CD4-positive, alpha-beta T cell treated with Interleukin-6 at 100 ng/mL for 8 hours (primary cell): ENCODE data around the gene TAOK3.

ENCODE experiments used
- DNase-seq: peaks from one replicate; pipeline ENCODE4 v3.0.0-alpha.2; 2020; ENCODE audit warnings: mixed read lengths, low spot score

Gene TAOK3

DNA sequence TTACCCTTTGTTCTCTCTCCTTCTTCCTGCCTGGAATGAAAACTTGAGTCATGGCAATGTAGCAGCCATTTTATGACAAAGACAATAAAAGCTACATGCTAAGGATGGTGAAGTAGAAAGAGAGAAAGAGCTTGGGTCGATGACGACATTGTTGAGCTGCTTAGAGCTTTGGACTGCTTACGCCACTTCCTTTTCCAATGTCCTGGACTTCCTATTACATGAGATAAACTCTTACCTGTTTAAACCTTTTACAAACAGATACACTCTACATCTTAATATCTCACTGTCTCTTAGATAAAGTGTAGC lies 166.6 kb downstream of the TAOK3 start:
- no peak for DNase-seq

DNA sequence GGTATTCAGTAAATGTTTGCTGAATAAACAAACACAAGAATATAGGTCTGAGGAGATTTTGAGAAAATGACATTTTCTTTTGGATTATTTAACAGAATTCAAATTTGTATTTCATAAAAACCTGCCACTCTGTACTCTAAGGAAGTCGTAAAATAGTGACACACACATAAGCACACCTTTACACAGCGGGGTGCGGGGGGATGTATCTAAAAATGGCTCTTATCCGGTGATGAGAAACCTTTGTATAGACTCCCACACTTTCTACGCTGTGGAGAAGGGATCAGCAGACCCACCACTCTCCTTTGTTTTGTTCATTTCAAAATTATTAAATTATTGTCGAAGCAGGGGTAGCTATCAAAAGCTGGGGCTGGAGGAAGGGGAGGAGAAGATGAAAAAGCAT lies 178.7 kb downstream of the TAOK3 start:
- DNase-seq: no peak

DNA sequence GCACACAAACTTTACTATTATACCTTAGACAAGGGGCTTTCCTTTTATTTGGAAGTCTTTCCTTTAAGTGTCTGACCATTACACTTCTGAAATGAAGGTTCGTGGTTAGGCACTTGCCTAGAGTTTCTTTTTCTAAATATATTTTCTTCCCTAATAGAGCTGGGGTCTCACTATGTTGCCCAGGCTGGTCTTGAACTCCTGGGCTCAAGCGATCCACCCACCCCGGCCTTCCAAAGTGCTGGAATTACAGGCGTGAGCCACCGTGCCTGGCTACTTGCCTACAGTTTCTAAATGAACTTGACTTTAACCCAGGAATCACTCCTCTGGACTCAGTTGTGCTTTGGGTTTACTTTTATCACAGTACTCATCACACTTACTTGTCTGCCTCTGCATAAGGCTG lies 179.2 kb downstream of the TAOK3 start:
- no peak for DNase-seq

DNA sequence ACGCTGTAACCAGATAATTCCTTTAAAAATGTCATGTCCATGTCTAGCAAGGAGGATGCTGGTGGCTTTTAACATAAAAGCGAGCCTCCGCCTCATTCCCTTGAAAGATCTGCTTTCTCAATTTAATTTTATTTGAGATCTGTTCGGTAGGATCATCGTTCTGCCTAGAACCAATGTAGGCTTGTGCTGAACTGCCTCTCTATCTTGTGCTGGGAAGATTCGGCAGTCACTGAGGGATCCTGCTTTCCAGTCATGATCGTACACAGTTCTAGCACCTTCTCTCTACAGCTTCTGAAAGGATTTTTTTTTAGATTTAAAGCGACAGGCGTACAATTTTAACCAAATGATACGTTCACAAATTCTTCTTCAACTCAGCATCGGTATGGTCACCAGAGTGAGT lies 182.4 kb downstream of the TAOK3 start:
- DNase-seq: no peak

DNA sequence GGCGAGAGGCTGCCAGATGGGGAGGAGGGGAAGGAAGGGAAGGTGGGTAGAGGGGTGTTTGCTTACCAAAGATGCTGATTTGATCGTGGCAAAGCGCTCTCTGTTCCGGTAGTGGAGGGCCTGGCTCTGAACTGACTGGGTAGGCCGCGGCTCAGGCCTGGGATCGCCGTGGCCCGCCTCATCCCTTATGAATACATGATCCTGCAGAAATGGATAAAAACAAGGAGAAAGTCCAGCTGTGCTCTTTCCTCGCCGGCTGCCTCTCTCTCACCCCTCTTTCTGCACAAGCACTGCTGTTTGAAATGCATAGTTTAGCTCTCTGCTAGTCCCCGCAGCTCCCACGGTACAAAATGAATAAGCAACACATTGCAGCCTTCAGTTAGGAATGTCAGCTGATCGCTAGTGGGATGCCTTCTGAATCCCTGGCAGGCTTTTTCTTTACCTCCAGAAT lies 182.9 kb downstream of the TAOK3 start:
- DNase-seq: no peak

DNA sequence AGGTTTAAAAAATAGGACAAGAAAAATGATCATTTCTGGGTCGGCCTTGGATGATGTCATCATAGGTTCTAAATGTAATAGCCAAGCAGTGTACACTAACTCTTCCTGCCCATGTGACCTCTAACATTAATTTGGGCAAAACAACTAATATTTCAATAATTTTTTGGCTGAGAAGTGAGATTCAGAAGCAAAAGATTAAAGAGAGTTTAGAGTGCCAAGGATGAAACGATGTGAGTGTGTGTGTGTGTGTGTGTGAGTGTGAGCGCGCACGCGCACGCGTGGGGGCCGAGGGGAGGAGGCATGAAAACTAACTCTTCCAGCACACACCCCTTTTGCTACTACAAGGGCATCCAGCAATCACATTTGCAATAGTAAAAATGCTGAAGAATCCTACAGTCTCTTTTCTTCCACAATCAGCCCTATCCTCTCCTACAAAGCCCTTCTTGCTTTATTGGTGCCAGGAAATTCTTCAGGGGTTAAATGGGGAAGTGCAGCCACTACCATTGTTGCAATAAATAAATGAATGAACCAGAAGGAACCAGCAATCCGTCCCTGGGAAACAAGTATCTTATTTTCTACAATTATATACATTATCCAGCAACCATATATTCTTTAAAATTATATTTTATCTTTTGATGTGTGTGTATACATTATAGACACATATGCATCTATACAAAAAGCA lies 183.9 kb downstream of the TAOK3 start:
- no peak for DNase-seq

DNA sequence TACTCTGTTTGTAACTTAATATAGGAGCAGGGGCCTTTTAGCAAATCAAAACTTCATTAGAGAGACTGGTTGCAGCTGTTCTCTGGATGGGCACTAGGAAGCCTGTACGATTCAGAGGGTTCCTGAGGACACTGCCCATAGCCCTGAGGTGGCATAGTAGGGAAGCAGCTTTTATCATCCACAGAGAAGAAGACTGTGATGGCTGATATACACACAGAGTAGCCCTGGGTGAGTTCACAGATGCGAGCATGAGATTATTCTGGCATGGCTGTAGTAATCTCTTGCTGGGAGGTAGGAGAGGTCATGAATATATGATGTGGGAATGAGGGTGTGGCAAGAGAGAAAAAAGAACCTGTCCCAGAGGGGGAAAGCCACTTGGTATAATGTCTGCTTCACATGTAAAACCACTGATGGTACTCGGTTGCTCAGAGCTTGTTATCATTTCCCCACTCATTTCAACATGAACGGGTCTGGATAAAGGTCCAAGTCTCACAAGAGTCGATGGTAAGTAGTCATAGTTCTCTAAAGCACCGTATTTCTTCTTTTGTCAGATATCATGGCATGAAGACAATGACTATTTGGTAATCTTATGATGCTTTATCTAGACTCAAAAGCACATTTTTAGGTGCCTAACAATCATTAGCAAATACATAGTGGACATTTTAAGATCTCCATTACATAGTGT lies 184.8 kb downstream of the TAOK3 start:
- no peak for DNase-seq

DNA sequence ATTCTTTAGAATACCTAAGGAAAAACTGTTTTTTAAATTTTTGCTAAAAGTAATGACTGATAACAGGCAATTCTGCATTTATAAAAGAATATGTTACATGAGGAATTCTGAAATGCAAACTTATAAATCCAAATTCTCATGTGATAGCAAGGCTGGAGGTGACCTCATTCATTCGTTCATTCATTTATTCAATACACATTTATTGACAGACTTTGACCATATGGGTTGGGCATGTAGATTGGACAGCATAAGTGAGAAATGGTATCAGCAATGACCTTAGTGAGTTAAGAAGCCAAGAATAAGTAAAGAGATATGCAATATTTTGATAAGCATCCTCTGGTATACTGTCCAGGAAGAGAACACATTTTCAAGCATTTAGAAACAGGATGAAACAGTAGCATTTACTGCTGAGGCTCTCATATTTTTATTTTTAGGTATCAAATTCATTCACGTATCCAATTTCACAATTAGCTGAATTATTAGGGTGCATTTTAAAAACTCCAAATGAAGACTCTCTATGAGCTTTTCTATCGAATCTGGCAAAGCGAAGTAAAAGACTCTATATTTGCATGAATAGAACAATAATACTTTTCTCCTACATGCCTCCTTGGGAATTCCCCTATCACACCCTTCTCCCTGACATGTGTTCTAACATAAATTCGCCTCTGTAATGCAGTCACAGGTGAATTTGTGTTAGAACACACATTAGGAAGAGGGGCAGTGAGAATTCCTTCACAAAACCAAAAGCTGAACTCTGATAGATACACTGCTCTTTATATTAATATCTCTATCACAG lies 186.9 kb downstream of the TAOK3 start:
- DNase-seq: no peak

DNA sequence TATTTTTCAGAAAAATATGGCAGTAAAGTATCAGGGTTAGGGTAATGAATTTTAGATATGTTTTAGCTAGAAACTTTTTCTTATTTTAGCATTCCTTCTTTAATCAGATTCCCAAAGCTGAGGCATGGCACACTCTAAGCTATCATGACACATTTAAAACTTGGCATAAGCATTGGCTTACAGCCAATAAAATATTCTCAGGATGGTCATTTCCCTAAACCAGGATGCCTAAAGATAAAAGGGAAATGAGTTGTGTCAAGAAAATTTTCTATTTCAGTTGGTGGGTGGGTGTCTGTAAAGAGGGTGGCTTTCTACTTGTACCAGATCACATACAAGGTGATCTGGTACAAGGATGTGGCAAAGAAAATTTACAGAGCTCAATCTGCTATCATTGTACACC lies 189.0 kb downstream of the TAOK3 start:
- DNase-seq: no peak

DNA sequence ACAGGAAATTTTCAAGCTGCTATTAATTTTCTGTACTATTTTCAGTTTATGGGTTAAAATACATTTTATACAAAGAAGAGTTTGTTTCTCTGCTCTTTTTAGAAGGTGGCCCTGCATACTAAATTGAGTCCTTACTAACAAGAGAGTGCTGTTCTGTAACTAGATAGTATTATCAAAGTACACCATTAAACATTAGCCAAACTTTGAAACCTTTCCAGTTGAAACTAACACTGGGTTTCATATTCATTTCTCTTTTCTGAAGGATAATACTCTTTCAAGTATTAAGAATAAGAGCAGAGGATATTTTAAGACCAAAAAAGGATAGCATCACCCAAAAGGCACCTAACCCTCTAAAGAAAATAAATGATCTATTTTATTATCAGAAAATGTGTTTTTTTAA lies 189.6 kb downstream of the TAOK3 start:
- no peak for DNase-seq

DNA sequence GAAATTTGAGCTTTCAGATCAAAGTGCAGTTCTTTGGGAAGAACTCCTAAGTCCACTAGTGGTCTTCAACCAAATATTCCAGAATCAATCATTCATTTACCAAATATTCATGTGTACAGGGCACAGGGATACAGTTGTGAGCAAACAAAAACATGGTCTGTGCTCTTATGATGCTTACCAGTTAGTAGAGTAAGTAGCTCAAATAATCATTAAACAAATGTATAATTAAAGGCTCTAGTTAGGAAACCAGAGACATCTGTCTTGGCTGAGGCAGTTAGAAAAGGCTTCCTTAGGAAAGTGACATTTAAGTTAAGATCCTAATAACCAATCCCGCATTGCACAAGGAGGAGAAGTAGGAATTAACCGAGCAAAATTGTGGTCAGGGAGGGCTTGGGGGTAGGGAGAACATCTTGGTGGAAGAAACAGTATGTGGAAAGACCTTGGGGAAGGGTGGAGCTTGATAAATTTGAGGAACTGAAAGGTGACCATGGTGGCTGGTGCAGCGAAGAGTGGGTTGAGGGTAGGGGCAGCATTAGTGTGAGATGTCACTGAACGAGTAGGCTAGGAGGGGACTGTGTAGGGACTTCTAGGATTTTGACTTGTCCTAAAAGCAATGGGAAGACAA lies 196.8 kb downstream of the TAOK3 start:
- no peak for DNase-seq

DNA sequence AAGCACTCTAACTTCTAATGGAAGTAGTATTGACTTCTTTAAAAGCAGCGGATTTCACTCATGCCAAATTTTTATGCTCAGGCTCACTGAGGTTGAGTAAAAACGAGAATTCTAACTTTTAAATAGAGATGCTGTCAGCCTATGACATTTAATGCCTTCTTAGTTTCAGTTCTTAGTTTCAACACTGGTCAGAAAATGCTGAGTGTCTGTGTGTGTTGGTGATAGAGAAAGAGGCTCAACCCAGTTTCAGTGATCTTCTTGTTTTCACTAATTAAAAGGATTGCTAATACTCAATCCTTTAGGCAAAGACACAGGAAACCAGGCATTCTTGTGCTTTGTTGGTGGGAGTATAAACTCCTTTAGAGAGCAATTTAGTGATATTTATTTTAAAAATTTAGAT lies 205.8 kb downstream of the TAOK3 start:
- no peak for DNase-seq

DNA sequence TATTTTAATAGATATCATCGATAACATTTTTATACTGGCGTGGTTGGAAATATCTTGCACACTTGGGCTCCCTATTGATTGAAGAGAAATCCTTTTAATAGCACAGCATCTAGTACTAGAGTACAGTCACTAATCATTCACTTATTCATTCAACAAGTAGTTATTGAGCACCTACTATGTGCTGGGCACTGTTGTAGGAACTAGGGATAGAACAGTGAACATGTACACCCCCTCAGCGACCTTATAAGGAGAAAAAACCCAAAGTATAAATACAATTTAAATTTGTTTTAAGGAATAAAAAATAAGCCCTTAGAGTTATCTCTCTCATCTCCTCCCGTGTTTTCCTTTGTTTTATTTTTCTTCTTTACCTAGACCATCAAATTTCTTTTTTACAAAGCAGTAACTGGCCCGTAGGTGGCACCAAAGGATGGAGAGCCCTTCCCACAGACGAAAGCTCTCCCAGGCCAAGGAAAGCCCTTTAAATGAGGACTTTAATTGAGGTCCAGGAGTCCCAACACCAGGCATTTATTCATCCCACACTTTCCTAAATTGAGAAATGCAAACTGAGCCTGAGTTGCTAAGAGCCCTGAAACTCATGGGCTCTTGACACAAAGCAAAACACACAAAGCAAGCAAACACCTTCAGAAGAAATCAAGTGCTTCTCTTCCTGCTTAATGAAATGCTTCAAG lies 207.8 kb downstream of the TAOK3 start:
- DNase-seq: no peak

DNA sequence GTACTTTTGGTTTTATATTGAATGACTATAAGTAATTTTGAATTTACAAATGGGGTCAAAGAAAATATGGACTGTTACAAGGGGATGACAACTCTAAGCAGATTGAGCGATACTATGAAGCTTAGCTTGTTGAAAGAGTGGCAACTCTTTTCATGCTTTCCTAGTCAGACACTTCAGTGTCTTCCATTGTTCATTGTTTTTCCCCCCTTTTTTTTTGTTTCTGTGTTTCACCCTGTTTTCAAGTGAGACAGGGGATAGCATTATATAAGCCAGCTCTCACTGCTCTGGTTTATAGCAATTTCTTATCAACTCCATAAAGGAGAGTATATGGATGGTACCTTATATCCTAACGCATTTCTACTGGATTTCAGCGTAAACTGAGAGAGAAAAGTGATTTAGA lies 212.2 kb downstream of the TAOK3 start:
- DNase-seq: no peak

DNA sequence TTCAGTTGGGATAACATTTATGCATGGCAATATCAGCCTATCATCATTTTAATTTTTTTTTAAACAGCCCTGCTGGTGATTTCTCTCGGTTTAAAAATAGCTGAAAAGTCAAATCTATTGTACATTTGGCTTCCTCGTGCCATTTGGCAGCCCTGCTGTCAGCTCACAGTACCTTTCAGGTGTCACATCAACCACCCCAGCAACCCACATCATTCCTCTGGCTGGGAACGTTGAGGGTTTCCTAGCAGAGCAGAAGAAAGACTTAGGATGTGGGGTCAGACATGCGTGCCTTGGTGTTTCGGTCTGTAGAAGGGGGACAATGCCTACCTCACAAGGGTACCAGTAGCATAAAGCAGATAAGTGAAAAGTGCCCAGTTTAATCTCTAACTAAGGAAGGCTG lies 221.0 kb downstream of the TAOK3 start:
- no peak for DNase-seq

DNA sequence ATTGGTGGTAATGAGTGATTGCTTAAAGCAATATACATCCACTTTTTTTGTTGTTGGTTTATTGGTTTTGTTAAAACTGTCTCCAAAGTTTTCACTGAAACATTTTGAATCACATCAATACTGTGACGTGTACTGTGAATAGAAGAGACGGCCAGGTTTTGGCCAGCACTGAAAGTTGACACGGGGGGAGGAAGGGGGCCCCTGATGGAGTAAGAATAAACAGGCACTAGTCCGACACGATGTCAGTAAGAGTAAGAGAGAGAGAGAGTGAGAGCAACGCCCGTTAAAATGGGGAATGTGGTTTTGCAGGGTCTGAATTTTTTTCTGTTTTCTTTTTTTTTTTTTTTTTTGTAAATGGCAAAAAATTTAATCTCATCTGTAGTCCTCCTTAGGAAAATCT lies 222.1 kb downstream of the TAOK3 start:
- no peak for DNase-seq

DNA sequence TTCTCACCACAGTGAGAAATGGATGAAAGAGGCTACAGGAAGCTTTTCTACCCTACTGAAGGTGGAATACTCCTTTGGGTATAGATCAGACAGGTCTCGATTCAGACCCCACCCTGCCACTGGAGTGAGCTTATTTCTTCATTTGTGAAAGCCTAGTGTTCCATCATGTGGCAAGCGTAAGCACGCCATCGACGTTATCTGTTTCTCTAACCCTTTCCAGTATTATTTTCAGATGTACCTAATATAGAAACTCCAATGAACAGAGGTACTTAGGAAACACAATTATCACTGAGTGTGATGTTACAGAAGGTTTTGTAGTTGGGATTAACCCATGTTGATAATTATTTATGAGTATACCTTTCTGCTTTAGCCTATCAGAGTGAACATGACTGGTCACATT lies 224.4 kb downstream of the TAOK3 start:
- DNase-seq: no peak

DNA sequence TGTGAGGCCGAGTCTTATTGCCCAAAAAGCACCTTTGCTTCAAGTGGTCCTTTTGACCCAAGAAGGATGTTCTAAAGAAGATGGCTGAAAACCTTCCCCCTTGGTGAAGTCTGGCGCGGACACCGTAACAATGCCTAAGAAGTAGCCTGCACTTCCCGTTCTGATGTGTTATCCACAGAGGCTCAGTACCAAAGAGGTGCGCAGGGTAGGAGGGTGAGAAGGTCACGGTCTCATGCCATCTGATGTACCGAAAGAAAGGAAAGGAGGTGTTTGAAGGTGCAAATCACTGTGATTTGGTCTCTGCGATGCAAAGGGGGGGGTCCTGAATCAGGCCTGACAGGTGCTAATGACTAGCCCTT lies 226.9 kb downstream of the TAOK3 start:
- DNase-seq: no peak

DNA sequence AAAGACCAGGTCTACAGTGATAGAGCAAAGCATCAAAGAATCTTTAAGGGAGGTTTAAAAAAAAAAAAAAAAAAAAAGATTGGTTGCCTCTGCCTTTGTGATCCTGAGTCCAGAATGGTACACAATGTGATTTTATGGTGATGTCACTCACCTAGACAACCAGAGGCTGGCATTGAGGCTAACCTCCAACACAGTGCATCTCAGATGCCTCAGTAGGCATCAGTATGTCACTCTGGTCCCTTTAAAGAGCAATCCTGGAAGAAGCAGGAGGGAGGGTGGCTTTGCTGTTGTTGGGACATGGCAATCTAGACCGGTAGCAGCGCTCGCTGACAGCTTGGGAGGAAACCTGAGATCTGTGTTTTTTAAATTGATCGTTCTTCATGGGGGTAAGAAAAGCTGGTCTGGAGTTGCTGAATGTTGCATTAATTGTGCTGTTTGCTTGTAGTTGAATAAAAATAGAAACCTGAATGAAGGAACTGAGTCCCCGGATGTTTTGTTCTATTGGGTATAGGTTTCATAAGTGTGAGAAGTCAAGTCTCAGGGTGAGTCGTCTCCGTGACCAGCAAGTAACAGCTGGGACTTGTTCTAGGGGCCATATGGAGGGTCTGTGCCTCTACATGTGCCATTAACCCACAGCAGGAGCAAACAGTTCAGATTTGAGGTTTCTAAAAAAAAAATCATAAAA lies 227.5 kb downstream of the TAOK3 start:
- DNase-seq: no peak

DNA sequence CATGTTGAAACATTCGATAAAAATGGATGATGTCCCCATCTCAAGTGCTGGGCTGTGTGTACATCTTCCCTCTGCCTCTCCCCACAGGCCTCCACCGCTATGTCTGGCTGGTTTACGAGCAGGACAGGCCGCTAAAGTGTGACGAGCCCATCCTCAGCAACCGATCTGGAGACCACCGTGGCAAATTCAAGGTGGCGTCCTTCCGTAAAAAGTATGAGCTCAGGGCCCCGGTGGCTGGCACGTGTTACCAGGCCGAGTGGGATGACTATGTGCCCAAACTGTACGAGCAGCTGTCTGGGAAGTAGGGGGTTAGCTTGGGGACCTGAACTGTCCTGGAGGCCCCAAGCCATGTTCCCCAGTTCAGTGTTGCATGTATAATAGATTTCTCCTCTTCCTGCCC lies 228.2 kb downstream of the TAOK3 start:
- DNase-seq: no peak

DNA sequence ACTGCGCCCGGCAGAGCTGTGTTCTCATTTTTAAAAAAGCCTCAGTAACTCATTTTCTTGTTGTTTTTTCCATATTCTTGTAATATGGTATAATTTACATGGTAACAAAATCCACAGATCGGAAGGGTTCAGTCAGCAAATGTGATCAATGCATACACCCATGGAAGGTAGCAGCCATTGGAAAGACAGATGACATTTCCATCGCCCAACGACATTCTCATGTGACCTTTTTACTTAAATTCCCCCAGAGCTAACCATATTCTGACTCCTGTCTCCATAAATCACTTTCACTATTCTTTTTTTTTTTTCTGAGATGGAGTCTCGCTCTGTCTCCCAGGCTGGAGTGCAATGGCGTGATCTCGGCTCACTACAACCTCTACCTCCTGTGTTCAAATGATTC lies 231.9 kb downstream of the TAOK3 start:
- no peak for DNase-seq

DNA sequence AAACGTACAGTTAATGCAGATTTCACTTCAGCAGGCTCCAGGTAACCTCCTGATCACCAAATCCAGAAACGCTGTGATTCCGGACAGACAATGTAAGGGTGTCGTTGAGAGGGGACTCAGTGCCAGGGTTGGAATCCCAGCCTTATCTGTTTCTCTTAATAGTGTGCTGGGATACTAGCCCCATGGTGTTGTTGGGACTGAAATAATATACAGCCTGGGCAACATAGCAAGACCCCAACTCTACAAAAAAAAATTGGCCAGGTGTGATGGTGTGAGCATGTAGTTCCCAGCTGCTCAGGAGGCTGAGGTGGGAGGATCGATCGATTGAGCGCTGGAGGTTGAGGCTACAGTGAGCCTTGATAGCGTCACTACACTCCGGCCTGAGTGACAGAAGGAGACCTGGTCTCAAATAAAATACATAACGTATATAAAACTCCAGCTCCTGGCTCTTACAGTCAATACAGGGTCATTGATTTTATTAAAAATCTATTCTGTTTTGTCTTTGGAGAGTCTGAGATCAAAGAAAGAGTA lies 235.5 kb downstream of the TAOK3 start:
- no peak for DNase-seq
